Neural cell (in vitro differentiated cells): ENCODE data around the gene ADGRG3. TPM values are rescaled to one million over a fixed set of nuclear protein-coding genes. Genes with fewer than 3 reads are reported as not detected.

Experiments
- H2AFZ ChIP-seq: fragments of 200-600, 300-800 bp; sonication (generic), shearing (Covaris generic); 2 replicates; pipeline ENCODE4 v1.6.0; 2014; ENCODE audit warnings: low read depth, mild to moderate bottlenecking, antibody characterized with exemption, low read length, moderate library complexity
- H3F3A ChIP-seq: fragments of 200-600 bp; shearing (Covaris generic); 2 replicates; pipeline ENCODE4 v1.6.1; 2016; ENCODE audit warnings: mild to moderate bottlenecking, moderate library complexity, mixed read lengths, antibody characterized with exemption, low read length; ENCODE audit not compliant: insufficient read depth, poor library complexity, severe bottlenecking
- H3K27ac ChIP-seq: fragments of 200-600, 300-800 bp; sonication (generic), shearing (Covaris generic); 2 replicates; pipeline ENCODE4 v1.5.1; 2014; ENCODE audit warnings: mild to moderate bottlenecking, low read length, moderate library complexity
- H3K27me3 ChIP-seq: fragments of 300-800, 200-600 bp; sonication (generic), shearing (Covaris generic); 2 replicates; pipeline ENCODE4 v1.6.0; 2014; ENCODE audit warnings: mild to moderate bottlenecking, low read depth, low read length, moderate library complexity; ENCODE audit not compliant: insufficient read depth
- H3K36me3 ChIP-seq: fragments of 300-800, 200-600 bp; sonication (generic), shearing (Covaris generic); 2 replicates; pipeline ENCODE4 v1.5.1; 2014; ENCODE audit warnings: mild to moderate bottlenecking, antibody characterized with exemption, low read length, moderate library complexity; ENCODE audit not compliant: insufficient read depth
- H3K4me2 ChIP-seq: fragments of 300-800, 200-600 bp; sonication (generic), shearing (Covaris generic); 2 replicates; pipeline ENCODE4 v1.6.0; 2014; ENCODE audit warnings: mild to moderate bottlenecking, low read length
- H3K4me3 ChIP-seq: fragments of 300-800, 200-600 bp; sonication (generic), shearing (Covaris generic); 2 replicates; pipeline ENCODE4 v1.5.1; 2014; ENCODE audit warnings: mild to moderate bottlenecking, low read length, moderate library complexity
- H3K79me2 ChIP-seq: fragments of 200-600 bp; shearing (Covaris generic); replicated peaks from 2 replicates; pipeline ENCODE4 v1.6.0; 2014; ENCODE audit warnings: mild to moderate bottlenecking, low read length, moderate library complexity; ENCODE audit not compliant: insufficient read depth
- H3K9ac ChIP-seq: fragments of 300-800, 200-600 bp; sonication (generic), shearing (Covaris generic); 2 replicates; pipeline ENCODE4 v1.6.1; 2016; ENCODE audit warnings: mild to moderate bottlenecking, low read length, mixed read lengths
- H3K9me2 ChIP-seq: fragments of 200-600 bp; shearing (Covaris generic); 2 replicates; pipeline ENCODE4 v1.6.1; 2016; ENCODE audit warnings: mild to moderate bottlenecking, low read length, mixed read lengths; ENCODE audit not compliant: insufficient read depth
- H3K9me3 ChIP-seq: fragments of 200-600, 300-800 bp; sonication (generic), shearing (Covaris generic); 2 replicates; pipeline ENCODE4 v1.6.1; 2016; ENCODE audit warnings: mild to moderate bottlenecking, mixed run types, low read length, moderate library complexity, mixed read lengths
- H4K20me1 ChIP-seq: fragments of 200-600 bp; shearing (Covaris generic); 2 replicates; pipeline ENCODE4 v1.6.1; 2016; ENCODE audit warnings: mild to moderate bottlenecking, mixed run types; ENCODE audit not compliant: insufficient read depth
- EP300 ChIP-seq: fragments of 450-650 bp; conservative IDR thresholded peaks from 2 replicates; pipeline ENCODE4 v1.6.1; 2014; ENCODE audit warnings: antibody characterized with exemption, mild to moderate bottlenecking, moderate library complexity; ENCODE audit not compliant: poor library complexity, severe bottlenecking
- EZH2 ChIP-seq: fragments of 200-600, 300-800 bp; shearing (Covaris generic), sonication (generic); IDR thresholded peaks from 2 replicates; pipeline ENCODE4 v1.6.1; 2014; ENCODE audit warnings: antibody characterized with exemption, low read length, borderline replicate concordance, mild to moderate bottlenecking; ENCODE audit not compliant: insufficient read depth, poor library complexity, severe bottlenecking
- MXI1 ChIP-seq: fragments of 450-650 bp; conservative IDR thresholded peaks from 2 replicates; pipeline ENCODE4 v1.6.1; 2014; ENCODE audit warnings: antibody characterized with exemption, mild to moderate bottlenecking; ENCODE audit not compliant: poor library complexity, severe bottlenecking
- POLR2AphosphoS5 ChIP-seq: IDR thresholded peaks from 2 replicates; pipeline ENCODE4 v1.6.1; 2012
- RAD21 ChIP-seq: fragments of 450-650 bp; conservative IDR thresholded peaks from 2 replicates; pipeline ENCODE4 v1.6.1; 2014; ENCODE audit warnings: antibody characterized with exemption, mild to moderate bottlenecking, moderate library complexity
- SMC3 ChIP-seq: fragments of 450-650 bp; conservative IDR thresholded peaks from 2 replicates; pipeline ENCODE4 v1.6.1; 2014; ENCODE audit warnings: antibody characterized with exemption, mild to moderate bottlenecking, moderate library complexity; ENCODE audit not compliant: poor library complexity
- TAF1 ChIP-seq: IDR thresholded peaks from 2 replicates; pipeline ENCODE4 v1.6.1; 2012; ENCODE audit warnings: low read depth
- polyA plus RNA-seq: library from polyadenylated mRNA; depleted of rRNA; stranded (reverse); fragments of >200 nt; gene quantifications from 2 replicates; pipeline ENCODE4 v1.2.3, GENCODE V29; 2014
- TF ChIP-seq, protein P1 (sequence below): IDR thresholded peaks from 2 replicates; pipeline ENCODE4 v1.6.1; 2012; ENCODE audit warnings: borderline replicate concordance
- TF ChIP-seq, protein P2 (sequence below): fragments of 450-650 bp; IDR thresholded peaks from 2 replicates; pipeline ENCODE4 v1.5.1; 2014; ENCODE audit warnings: antibody characterized with exemption, mild to moderate bottlenecking, moderate library complexity; ENCODE audit not compliant: poor library complexity, severe bottlenecking

Gene ADGRG3
- polyA plus RNA-seq, 1 donor from 2014 or later: 0.62 TPM

DNA sequence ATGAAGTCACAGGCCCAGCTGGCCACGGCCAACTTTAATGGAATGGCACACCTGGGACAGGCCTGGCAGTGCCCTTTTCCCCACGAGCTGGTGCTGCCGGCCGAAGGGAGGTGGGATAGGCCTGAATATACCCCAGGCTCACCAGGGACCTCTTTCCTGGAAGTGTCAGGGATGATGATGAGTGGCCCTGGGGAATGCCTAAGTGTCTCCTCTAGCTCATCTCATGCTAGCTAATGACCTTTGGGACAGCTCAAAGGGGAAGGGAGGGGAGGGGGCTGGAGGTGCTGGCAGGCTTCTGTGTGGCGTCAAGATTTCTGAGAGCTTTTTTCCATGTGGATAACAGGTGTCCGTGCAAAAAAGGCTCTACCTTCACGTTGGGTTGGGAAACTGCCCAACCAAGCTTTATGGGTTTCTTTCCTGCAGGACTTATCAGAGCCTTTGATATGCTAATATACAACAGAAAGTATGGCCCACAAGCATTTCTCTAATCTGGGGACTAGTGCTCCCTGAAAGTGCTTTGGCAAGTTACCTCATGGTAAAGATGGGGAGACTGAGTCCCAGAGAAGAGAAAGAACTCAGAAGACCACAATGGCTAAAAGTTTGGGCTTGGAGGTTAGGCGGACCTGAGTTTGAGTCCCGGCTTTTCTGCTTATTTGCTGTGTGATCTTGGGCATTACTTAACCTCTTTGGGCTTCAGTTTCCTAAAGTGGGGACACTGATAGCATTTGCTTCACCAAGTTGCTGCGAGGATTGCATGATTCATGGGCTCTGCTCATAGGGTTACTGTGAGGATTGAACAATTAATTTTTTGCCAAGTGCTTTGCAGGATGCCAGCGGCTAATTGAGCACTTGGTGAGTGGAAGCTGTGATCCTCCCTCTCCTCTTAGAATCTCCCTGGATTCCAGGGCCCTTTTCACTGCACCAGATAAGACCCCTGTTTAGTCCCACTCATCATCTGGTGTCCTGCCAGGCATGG is 25.7 kb upstream of the ADGRG3 start:
- Histone ChIP-seq H2AFZ (no peak overlapping the region), H3F3A (no peaks in the 10 kb centered on the region), H3K9me3 (no peaks in the 10 kb centered on the region), H3K9ac (no peak overlapping the region), H3K27me3 (no peaks in the 10 kb centered on the region), H3K36me3 (peaks cover 4% of the 10 kb centered on the region), H3K4me3 (peak overlapping the region; percentile 83), H3K27ac (no peak overlapping the region), H4K20me1 (peaks cover 36% of the 10 kb centered on the region), H3K9me2 (no peaks in the 10 kb centered on the region), H3K4me2 (peak overlapping the region; percentile 39), H3K79me2 (peaks cover 80% of the 10 kb centered on the region)
- TF ChIP-seq MXI1 (no peak), EP300 (no peak), POLR2AphosphoS5 (no peak), RAD21 (no peak), TAF1 (no peak), EZH2 (no peak), SMC3 (no peak)
- TF ChIP-seq, protein P1, sequence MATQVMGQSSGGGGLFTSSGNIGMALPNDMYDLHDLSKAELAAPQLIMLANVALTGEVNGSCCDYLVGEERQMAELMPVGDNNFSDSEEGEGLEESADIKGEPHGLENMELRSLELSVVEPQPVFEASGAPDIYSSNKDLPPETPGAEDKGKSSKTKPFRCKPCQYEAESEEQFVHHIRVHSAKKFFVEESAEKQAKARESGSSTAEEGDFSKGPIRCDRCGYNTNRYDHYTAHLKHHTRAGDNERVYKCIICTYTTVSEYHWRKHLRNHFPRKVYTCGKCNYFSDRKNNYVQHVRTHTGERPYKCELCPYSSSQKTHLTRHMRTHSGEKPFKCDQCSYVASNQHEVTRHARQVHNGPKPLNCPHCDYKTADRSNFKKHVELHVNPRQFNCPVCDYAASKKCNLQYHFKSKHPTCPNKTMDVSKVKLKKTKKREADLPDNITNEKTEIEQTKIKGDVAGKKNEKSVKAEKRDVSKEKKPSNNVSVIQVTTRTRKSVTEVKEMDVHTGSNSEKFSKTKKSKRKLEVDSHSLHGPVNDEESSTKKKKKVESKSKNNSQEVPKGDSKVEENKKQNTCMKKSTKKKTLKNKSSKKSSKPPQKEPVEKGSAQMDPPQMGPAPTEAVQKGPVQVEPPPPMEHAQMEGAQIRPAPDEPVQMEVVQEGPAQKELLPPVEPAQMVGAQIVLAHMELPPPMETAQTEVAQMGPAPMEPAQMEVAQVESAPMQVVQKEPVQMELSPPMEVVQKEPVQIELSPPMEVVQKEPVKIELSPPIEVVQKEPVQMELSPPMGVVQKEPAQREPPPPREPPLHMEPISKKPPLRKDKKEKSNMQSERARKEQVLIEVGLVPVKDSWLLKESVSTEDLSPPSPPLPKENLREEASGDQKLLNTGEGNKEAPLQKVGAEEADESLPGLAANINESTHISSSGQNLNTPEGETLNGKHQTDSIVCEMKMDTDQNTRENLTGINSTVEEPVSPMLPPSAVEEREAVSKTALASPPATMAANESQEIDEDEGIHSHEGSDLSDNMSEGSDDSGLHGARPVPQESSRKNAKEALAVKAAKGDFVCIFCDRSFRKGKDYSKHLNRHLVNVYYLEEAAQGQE: no peak
- TF ChIP-seq, protein P2, sequence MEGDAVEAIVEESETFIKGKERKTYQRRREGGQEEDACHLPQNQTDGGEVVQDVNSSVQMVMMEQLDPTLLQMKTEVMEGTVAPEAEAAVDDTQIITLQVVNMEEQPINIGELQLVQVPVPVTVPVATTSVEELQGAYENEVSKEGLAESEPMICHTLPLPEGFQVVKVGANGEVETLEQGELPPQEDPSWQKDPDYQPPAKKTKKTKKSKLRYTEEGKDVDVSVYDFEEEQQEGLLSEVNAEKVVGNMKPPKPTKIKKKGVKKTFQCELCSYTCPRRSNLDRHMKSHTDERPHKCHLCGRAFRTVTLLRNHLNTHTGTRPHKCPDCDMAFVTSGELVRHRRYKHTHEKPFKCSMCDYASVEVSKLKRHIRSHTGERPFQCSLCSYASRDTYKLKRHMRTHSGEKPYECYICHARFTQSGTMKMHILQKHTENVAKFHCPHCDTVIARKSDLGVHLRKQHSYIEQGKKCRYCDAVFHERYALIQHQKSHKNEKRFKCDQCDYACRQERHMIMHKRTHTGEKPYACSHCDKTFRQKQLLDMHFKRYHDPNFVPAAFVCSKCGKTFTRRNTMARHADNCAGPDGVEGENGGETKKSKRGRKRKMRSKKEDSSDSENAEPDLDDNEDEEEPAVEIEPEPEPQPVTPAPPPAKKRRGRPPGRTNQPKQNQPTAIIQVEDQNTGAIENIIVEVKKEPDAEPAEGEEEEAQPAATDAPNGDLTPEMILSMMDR: no peak

DNA sequence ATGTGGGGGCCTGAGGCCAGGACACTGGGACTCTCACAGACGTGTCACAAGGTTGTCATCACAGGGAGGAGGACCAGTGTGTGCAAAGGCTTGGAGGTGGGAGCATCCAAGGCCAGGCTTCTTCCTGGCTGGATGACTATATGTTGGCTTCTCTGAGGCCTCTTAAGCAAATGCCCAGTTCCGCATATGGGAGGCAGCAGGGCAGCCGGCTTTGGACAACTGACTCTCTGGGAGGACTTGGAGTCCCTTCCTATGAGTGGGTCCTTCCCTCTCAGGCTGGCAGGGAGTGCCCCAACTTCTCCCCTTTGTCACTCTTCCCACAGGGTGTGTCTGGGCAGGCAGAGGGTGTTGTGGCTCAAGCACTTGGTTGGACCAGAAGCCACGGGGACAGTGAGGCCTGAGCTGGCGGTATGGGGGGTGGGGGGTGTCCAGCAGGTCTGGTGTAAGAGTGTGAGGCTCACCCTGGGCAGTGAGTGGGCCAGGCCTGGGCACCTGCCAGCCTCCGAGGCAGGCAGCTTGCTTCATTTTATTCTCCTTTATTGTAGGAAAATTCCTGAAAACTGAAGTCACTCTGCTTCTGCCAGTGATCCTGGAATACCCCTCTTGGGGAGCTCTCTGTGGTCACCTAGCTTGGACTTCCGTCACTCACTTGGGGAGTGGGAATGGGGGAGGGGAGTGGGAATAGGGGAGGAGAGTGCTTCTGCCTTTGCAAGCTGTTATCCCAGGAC is 24.8 kb upstream of the ADGRG3 start:
- no peaks in the 10 kb centered on the region for H3K9me3 ChIP-seq
- no peak overlapping the region for H2AFZ ChIP-seq
- peak overlapping the region; percentile 39 for H3K4me2 ChIP-seq
- no peaks in the 10 kb centered on the region for H3F3A ChIP-seq
- TF ChIP-seq SMC3 (no peak), POLR2AphosphoS5 (no peak), EP300 (no peak)
- TF ChIP-seq, protein P1: no peak
- H3K36me3 ChIP-seq: peaks cover 10% of the 10 kb centered on the region
- peaks cover 85% of the 10 kb centered on the region for H3K79me2 ChIP-seq
- no peak overlapping the region for H3K9ac ChIP-seq
- no peaks in the 10 kb centered on the region for H3K9me2 ChIP-seq
- H3K4me3 ChIP-seq: peak overlapping the region; percentile 83
- no peaks in the 10 kb centered on the region for H3K27me3 ChIP-seq
- H4K20me1 ChIP-seq: peaks cover 44% of the 10 kb centered on the region
- H3K27ac ChIP-seq: no peak overlapping the region
